ENCODE measurements around the gene CEP164. TPM values are rescaled to one million over a fixed set of nuclear protein-coding genes. Genes with fewer than 3 reads are reported as not detected.

CEP164 gene
- total RNA-seq, 3 donors from 2014 or later = 13.8 to 26.2 (median 17.3) TPM

DNA sequence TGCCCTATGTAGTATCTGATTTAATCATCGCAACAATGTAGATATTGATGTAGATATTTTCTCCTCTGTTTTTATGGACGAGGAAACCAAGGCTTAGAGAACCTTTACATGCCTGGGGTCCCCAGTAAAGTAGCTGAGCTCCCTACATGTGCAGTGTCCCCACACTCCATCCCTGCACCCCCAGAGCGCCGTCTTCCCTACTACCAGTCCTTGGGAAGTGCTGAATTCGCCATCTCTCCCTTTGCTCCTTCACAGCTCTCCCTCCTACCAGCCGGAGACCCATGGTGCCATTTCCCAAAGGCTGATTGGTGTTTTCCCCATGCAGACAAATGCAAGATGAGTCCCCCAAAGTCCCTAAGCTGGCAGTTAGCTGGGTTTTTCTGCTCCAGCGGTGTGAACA, 86.0 kb downstream of the CEP164 start:
- ATAC-seq (no peak), DNase-seq (no peak)
- intact Hi-C loops (cut with DNase I, micrococcal nuclease) = no loop called here
- no peak overlapping the region for H3K4me3 ChIP-seq
- H3K4me1 ChIP-seq (ENCODE audit: low read depth) = no peaks in the 10 kb centered on the region
- no peak for TF ChIP-seq CTCF (IDR thresholded peaks at IDR 0.05)
- no peaks in the 10 kb centered on the region for H3K9me3 ChIP-seq
- H3K36me3 ChIP-seq (ENCODE audit: low read depth) = no peaks in the 10 kb centered on the region

DNA sequence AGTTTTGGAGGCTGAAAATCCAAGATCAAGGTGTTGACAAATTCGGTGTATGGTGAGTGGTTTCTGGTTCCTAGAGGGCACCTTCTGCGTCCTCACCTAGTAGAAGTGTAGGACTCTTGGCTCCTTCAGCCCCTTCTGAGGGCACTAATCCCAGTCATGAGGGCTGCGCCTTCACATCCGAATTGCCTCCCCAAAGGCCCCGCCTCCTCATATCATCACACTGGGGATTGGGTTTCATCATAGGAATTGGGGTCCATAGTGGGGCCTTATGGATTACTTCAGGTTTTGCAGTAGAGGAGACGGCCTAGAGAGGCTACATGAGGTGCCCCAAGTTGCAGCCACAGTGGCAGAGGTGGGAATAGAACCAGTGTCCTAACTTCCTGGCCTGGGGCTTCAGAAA, 87.1 kb downstream of the CEP164 start:
- H3K36me3 ChIP-seq (ENCODE audit: low read depth) = no peaks in the 10 kb centered on the region
- no peaks in the 10 kb centered on the region for H3K9me3 ChIP-seq
- intact Hi-C loops (cut with DNase I, micrococcal nuclease) = no loop called here
- H3K4me3 ChIP-seq = no peak overlapping the region
- ATAC-seq (no peak), DNase-seq (no peak)
- no peaks in the 10 kb centered on the region for H3K4me1 ChIP-seq (ENCODE audit: low read depth)
- TF ChIP-seq CTCF (IDR thresholded peaks at IDR 0.05) = no peak

DNA sequence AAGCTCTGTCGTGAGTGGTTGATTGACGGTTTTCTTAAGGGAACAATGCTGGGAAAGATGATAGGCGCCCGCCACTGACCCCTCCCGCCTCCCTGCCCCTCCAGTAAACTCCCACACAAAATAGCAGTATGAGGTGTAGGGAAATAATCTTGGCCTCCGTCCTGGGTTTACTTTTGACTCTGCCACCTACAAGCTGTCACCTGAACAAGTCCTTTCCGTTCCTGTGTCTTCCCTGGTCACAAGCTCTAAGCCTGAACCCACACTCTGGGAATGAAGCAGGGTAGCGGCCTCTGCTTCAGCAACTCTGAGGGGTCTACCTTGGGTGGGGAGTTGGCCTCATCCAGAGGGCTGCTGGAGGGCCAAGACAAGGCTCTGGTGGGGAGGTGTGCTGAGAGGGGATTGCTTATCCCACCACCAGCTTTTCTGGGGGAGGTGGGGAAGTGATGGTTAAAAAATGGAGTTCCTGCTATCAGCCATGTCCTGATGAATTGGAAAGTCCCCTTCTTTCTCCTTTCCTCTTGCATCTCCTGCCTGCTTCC, 87.8 kb downstream of the CEP164 start:
- intact Hi-C loops (cut with DNase I, micrococcal nuclease) = no loop called here
- Histone ChIP-seq H3K4me3 (no peak overlapping the region), H3K4me1 (ENCODE audit: low read depth) (no peaks in the 10 kb centered on the region), H3K9me3 (no peaks in the 10 kb centered on the region), H3K36me3 (ENCODE audit: low read depth) (no peaks in the 10 kb centered on the region)
- TF ChIP-seq CTCF (IDR thresholded peaks at IDR 0.05) = no peak
- ATAC-seq (no peak), DNase-seq (no peak)

DNA sequence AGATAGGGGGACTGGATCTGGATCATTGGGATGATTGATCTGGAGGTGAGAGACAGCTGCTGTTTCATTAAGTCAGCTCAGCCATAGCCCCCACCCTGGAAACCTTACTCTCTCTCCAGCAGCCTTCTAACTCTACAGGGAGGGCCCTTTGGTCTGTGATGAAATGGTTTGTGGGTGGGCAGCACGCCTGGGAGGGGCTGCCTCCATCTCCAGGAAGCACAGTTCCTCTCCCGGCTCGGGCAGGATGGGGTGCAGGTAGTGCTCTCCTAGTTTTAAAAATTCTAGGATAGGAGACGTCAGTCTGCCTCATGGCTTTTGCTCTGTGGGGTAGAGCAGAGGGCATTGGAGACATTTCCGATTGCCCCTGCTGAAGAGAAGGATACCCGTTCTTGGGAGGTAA, 89.7 kb downstream of the CEP164 start:
- Histone ChIP-seq H3K36me3 (ENCODE audit: low read depth) (no peaks in the 10 kb centered on the region), H3K4me1 (ENCODE audit: low read depth) (no peaks in the 10 kb centered on the region), H3K9me3 (no peaks in the 10 kb centered on the region), H3K4me3 (no peak overlapping the region)
- intact Hi-C loops (cut with DNase I, micrococcal nuclease) = no loop called here
- no peak for TF ChIP-seq CTCF (IDR thresholded peaks at IDR 0.05)
- DNase-seq = no peak
- ATAC-seq = no peak

DNA sequence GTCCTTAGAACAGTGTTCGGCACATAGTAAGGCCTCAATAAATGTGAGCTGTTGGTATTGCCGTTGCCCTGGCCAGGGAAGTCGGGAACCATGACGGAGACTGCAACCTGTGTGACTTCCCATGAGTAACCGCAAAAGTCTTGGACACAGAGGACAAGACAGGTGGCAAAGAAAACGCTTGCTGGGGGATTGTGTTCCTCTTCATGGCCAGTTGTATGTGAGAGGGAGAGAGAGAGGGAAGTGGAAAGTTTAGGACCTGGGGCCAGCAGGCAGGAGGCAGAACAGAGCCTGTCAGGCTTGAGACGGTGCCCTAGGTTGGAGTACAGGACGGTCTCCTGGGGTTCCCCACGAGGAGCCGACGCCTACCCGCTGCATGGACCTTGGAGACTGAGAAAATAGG, 90.2 kb downstream of the CEP164 start:
- Histone ChIP-seq H3K36me3 (ENCODE audit: low read depth) (no peaks in the 10 kb centered on the region), H3K4me3 (no peak overlapping the region), H3K4me1 (ENCODE audit: low read depth) (no peaks in the 10 kb centered on the region), H3K9me3 (no peaks in the 10 kb centered on the region)
- intact Hi-C loops (cut with DNase I, micrococcal nuclease) = no loop called here
- TF ChIP-seq CTCF (IDR thresholded peaks at IDR 0.05) = no peak
- no peak for DNase-seq
- no peak for ATAC-seq

All from mucosa of descending colon (tissue), 3 donors.